ENCODE results near the gene TSHZ3.

GRCh38 chr19:31364963-31365362, 15.7 kb upstream of the TSHZ3 start:
- no peak for TF ChIP-seq ZNF23 (CRISPR knock-in tag; IDR thresholded peaks at IDR 0.05)
- TF ChIP-seq CBX8 (IDR thresholded peaks at IDR 0.05; ENCODE audit: borderline replicate concordance, extremely low read depth, low read depth, low read length, poor library complexity, severe bottlenecking), result no peak

Measured in K562 (cell line).